Caki2 (cell line): ENCODE data around the gene TPCN2. TPM values are rescaled to one million over a fixed set of nuclear protein-coding genes. Genes with fewer than 3 reads are reported as not detected.
A peak's percentile ranks its signal among the peaks of the same experiment; 100 is the strongest.
"Not testable (repeated sequence)": the region's sequence is repeated elsewhere in the genome, so short reads cannot be mapped to it uniquely, and the experiment has no call there.

Experiments
- DNase-seq: peaks from one replicate; pipeline ENCODE4 v3.0.0-alpha.2; 2015; ENCODE audit warnings: low read depth
- in situ Hi-C: cut with HindIII; loops from 2 replicates; pipeline ENCODE4 v1.10.0; 2016; ENCODE audit warnings: low sequenced_read_pairs, low pct_unique_long_range_greater_than_20kb, mixed read lengths
- total RNA-seq: library from RNA; depleted of rRNA; stranded (reverse); fragments of >200 nt; shearing (Covaris generic); gene quantifications from 2 replicates; pipeline ENCODE4 v1.2.3, GENCODE V29; 2014; ENCODE audit warnings: low replicate concordance; rRNA removed

Gene TPCN2
- total RNA-seq: 4.2 and 10.7 TPM in 2 replicates

- in situ Hi-C loops: no loop called here
These were observed at the start of gene TPCN2 for GRCh38 chr11:69048694-69049489. Gene TPCN2, plus strand, starts transcription at chr11:69048932. Its CDS starts 66 bp downstream, at chr11:69048998.

GRCh38 chr11:68999093-68999747 is 49.5 kb upstream of the TPCN2 start:
- no peak for DNase-seq
- in situ Hi-C loops: no loop called here

More at GRCh38 chr11:69048694-69049489, at the start of gene TPCN2:
- peak; percentile 86 for DNase-seq

GRCh38 chr11:68999748-69000355 is 48.9 kb upstream of the TPCN2 start:
- DNase-seq, in situ Hi-C loops: not testable (repeated sequence)

- in situ Hi-C loops: no loop called here
- DNase-seq: no peak
These were observed 48.3 kb upstream of the TPCN2 start for GRCh38 chr11:69000391-69000790.

GRCh38 chr11:69000831-69001242 is 47.9 kb upstream of the TPCN2 start:
- in situ Hi-C loops: no loop called here
- DNase-seq: peak; percentile 62

- no peak for DNase-seq
These were observed 47.3 kb upstream of the TPCN2 start for GRCh38 chr11:69001243-69002081.

GRCh38 chr11:69002110-69002569 is 46.6 kb upstream of the TPCN2 start:
- no peak for DNase-seq
- in situ Hi-C loops: no loop called here

More at GRCh38 chr11:69001243-69002081, 47.3 kb upstream of the TPCN2 start:
- in situ Hi-C loops: no loop called here

GRCh38 chr11:69002570-69003231 is 46.0 kb upstream of the TPCN2 start:
- in situ Hi-C loops: no loop called here
- DNase-seq: no peak

GRCh38 chr11:69003301-69003865 is 45.3 kb upstream of the TPCN2 start:
- in situ Hi-C loops: no loop called here
- no peak for DNase-seq

GRCh38 chr11:69003866-69004367 is 44.8 kb upstream of the TPCN2 start:
- no peak for DNase-seq
- in situ Hi-C loops: no loop called here

- DNase-seq: no peak
- in situ Hi-C loops: no loop called here
These were observed 44.1 kb upstream of the TPCN2 start for GRCh38 chr11:69004411-69005182.

GRCh38 chr11:69005183-69005630 is 43.5 kb upstream of the TPCN2 start:
- in situ Hi-C loops: no loop called here
- no peak for DNase-seq

- no peak for DNase-seq
- in situ Hi-C loops: no loop called here
These were observed 42.9 kb upstream of the TPCN2 start for GRCh38 chr11:69005631-69006368.

- DNase-seq: no peak
- in situ Hi-C loops: no loop called here
These were observed 41.9 kb upstream of the TPCN2 start for GRCh38 chr11:69006816-69007215.

- DNase-seq: peak; percentile 31
- in situ Hi-C loops: no loop called here
These were observed 40.8 kb upstream of the TPCN2 start for GRCh38 chr11:69007975-69008381.
